GM11168 (cell line): ENCODE measurements around the gene NCOA7.
"Not testable (repeated sequence)": the region's sequence is repeated elsewhere in the genome, so short reads cannot be mapped to it uniquely, and the experiment has no call there.

Source experiments
- in situ Hi-C: fragments of 300-500 bp; cut with MboI; formaldehyde crosslinking; loops from one replicate; pipeline ENCODE4 v1.12.0; 2022; ENCODE audit warnings: low sequenced_read_pairs; ENCODE audit not compliant: unreplicated experiment

NCOA7 gene

DNA sequence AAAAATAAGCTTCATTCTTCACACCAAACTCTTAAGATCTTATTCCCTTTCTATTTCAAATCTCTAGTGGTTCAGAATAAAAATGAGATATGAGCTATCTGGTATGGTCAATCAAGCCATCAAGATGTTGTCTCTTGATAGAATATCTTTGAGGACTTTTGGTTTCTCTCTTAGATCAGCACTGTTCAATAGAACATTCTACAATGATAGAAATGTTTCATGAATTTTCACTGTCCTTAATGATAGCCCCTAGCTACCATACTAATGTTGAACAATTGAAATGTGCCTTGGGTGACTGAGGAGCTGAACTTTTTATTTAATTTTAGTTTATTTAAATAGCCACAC, 141.7 kb downstream of the NCOA7 start:
- in situ Hi-C loops = no loop called here

DNA sequence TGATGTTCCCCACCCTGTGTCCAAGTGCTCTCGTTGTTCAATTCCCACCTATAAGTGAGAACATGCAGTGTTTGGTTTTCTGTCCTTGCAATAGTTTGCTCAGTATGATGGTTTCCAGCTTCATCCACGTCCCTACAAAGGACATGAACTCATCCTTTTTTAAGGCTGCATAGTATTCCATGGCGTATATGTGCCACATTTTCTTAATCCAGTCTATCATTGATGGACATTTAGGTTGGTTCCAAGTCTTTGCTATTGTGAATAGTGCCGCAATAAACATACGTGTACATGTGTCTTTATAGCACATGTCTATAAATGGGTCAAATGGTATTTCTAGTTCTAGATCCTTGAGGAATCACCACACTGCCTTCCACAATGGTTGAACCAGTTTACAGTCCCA, 144.8 kb downstream of the NCOA7 start:
- in situ Hi-C loops = not testable (repeated sequence)

DNA sequence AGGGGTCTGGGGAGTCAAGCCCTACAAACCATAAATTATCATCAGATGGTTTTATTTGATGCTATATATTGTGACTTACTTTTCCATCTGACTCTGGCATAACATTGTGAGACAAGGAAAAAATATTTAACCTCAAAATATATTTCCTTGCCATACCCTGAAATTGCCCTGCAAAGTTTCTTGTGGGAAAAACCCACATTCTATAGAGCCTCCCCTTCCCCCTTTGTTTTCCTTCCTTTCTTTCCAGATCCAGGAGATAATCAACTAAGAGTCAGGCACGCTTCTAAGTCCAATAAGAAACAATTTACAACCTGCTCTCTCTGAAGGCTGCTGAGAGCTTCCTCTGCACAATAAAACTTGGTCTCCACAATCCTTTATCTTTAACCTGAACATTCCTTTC, 148.3 kb downstream of the NCOA7 start:
- in situ Hi-C loops = no loop called here

DNA sequence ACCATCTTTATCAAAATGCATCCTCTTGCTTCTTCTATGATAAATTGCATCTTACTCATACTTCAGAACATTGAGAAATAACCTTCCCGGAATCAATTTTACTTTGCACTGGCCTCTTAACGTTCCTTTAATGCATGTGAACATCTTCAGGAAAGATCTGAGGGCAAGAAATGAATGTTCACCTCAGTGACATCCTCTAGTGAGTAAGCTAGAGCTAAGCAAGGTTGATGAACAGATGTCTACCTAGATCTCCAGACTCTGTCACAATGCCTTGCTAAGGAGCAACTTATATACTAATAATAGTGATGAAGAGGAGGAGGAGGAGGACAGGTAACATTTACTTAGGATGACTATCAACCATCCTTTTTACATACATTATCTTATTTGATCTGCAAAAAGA, 149.0 kb downstream of the NCOA7 start:
- in situ Hi-C loops = no loop called here

DNA sequence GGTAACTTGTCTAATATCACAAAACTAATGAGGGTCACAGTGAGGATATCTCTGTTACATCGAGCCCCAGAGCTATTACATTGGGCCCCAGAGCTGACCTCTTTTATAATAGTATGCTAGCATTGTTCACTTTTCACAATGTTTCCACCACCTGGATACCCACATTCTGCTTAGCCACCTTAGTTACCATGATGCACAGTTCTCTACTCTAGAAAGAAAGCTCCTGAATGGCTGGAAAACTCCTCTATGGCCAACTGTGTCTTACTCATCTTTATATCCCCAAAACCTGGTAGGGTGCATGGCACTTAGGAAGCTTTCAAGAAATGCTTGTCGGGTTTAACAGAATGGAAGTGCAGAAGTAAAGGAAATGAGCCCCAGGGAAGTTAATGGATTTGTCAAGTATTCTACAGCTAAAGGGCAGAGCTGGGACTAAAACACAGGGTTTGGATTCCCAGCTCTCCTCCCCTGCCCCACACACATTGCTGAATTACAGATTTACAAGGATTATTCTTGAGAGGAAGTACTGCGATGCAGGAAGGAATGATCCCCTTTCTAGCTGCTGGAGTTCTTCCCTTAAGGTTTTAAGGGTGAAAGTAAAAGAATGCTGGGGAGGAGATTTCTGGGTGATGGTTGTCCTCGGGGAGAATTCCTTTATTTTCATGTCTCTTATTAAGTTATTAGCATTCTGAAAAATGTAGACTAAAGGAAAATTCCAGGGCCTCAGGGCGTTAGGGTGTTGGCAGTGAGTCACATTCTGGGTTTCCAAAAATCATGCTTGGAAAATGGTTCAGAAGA, 149.7 kb downstream of the NCOA7 start:
- in situ Hi-C loops = no loop called here

DNA sequence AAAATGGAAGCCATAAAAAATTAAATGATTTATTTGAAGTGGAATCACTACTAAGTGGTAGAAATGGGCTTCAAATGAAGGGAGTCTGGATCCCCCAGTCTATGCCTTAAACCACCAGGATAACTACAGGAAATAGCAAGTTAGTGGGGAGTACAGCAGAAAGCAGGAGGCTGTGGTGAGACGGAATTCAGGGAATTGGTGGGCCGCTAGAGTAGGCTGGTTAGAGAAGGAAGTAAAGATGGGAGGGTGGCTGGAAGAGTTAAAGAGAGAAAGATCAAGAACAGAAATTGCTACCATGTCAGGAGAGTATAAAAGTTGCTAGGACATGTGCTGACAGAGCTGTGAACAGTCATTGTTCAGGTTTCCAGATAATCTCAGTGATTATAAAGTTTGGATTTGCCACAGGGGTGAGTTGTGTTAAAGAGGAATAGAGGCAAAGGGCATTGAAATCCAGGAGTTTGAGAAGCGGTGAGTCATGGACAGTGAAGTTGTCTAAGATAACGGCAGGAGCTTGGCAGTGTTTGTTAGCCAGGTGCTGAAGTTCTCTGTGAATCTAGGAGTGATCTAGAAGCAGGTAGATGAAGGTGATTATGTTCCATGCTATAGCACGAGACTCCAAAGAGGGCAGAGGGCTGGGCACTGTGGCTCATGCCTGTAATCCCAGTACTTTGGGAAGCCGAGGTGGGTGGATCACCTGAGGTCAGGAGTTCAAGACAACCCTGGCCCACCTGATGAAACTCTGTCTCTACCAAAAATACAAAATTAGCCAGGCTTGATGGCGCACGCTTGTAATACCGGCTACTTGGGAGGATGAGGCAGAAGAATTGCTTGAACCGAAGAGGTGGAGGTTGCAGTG, 152.1 kb downstream of the NCOA7 start:
- in situ Hi-C loops = no loop called here

DNA sequence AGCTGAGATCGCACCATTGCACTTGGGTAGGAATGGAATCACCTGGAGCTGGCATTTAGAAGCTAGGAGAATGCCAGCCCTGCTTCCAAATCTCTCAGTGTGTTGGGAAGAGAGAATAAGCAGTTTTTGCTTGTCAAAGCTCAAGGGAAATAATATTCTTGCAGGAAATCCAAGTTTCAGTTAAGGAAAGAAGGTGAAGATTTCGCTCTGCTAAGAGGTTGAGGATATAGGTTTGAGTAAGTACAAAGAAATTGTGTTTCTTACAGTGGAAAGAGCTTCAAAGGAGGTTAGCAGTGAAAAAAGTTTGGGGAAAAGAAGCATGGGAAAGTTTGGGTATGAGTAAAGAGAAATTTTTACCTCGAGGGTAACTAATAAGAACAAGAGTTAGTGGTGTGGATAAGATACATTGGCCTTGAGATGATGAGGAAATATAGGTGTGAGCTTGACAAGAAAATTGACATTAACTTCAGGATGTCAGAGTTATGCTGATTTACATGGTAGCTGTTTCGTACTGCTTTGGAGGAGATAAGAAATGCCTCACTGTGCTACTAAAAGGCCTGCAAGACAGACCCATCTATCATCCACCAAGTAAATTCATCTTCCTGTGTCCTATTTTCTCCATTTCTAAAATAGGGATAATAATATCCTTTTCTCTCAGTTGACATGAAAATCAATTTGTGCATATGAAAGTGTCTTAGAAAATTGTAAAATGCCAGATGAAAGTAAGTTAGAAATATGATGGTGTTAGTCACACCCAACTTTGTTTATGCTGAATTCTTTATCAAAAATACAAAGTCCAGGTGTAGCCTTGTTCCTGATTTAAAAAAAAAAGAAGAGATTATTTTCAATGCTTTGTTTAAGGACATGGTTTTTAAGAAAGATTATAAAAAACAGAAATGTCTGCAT, 153.0 kb downstream of the NCOA7 start:
- in situ Hi-C loops = no loop called here

DNA sequence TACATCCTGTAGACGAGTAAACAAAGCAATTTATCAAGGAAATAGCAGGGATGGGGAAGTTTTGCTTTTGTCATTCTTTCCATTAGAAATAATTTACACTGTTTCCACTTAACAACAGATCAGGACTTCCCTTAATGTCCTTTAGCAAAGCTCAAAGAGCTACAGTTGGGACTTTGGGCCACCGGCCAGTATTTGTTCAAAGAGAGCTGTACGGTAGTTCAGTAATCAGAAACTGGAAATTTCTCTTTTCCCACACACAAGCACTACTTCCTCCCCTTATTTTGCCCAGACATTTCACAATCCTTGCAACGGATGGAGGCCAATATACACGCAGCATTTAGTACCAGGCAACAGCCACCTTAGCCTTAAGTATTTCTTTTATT, 153.7 kb downstream of the NCOA7 start:
- in situ Hi-C loops = no loop called here

DNA sequence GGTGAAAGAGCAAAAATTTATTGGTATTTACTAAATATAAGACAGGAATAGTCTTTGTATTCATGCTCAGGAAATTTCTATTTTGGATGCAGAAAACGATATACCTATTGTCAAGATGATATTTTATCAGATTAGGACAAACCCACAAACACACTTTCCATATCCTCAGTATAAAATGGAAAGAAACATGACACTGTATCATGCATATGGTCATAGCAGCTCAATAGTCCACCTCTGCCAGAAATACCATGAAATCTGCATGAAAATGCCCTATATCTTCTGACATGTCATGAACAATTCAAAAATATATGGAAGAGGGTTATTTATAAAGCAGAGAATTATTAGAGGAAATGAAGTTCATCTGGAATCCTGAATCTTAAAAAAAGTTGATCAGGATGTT, 154.1 kb downstream of the NCOA7 start:
- in situ Hi-C loops = no loop called here

DNA sequence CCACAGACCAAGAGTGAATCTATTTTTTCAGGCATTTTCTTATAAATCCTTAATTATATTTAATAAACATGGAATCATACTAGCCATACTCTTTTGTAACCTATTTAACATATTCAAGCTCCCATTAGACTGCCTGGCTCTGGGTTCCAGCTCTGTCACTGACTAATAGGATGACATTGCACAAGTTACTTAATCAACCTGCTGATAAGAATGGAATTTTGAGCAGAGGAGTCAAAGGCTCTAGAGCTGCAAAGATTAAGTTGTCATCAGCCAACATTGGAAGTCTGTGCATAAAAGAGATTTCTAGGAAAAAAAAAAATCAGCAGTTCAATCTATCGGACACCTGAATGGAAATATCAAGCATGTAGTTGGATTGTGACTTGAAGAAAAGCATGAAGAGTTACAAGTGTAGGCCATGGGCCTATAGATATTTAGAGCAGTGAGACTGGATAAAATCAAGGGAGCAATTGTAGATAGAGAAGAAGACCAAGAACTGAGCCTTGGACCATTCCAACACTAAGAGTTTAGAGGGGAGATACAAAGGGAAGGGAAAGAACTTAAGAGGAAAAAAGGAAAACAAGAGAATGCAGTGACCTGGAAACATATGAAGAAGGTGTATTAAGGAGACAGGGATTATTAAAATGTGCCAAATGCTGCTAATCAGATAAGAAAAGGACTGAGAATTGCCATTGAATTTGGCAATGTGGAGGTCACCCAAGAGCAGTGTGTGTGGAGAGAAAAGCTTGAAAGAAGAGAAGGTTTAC, 154.8 kb downstream of the NCOA7 start:
- in situ Hi-C loops = no loop called here

DNA sequence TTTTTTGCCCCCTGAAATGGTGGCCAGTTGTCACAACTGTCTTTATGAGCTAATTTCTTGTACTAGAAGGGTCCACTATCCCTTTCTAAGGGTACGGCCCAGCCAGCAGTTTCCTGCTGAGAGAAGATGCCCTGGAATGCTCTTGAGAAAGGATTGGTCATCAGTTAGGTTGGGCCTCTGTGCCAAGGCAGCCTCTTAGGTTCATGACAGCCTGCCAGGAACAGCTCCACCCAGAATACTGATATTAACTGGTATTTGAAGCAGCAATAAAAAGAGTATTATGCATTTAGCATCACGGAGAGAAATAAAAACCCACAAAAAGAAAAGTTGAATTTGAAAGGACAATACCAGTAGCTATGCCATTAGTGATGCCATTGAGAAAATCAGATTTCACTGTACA, 156.9 kb downstream of the NCOA7 start:
- in situ Hi-C loops = no loop called here

DNA sequence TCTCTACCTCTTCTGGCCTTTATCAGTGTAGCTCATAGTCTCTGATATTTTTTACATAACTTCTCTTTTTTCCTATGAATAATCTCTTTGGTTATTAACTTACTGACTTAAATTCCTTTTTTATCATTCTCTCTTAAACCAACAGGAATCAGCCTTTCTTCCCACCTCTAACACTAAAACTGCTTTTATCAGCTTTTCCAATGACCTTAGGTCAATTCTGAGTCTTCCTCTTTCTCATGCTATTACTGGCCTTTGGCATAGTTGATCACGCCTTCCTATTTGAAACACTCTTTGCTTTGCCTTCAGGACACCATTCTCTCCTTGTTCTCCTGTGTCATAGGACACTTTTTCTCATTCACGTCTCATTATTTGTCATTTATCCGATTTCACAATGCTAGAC, 157.7 kb downstream of the NCOA7 start:
- in situ Hi-C loops = no loop called here

DNA sequence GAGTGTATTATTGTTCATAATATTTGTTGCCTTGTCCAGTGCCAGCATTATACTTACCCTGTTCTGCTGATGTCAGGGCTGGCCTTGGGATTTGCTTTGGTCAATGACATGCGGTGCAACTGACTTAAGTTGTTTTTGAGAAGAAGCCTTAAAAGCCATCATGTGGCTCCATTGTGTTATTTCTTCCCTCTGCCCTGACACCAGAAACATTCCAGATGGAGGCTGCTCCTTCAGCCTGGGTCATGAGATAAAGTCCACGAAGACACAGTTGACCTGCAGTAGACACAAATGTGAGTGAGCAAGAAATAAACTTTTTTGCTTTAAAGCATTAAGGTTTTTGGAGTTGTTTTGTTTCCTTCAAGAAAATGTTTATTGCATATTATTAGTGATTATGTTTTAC, 158.3 kb downstream of the NCOA7 start:
- in situ Hi-C loops = no loop called here

DNA sequence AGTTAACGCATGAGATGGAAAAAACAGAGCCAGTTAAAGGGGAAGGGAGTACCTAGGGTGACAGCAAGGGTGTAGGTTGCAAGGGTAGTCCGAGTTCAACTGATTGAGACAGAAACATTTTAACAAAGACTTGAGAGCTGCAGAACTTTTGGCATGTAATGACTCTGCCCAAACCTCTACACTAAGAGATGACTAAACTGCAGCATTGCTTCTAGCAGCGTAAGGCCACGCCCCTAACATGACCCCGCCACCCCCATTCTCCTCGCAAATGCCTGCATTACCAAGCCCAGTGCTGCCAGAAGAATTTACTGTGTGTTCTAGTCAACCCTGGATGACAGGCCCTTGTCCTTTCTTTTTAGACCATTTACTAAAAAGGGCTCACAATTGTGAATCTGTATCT, 159.5 kb downstream of the NCOA7 start:
- in situ Hi-C loops = loop anchor here (25.0 kb wide), 1 partner anchor 638 kb away; the partner anchor contains the start of gene HDDC2

DNA sequence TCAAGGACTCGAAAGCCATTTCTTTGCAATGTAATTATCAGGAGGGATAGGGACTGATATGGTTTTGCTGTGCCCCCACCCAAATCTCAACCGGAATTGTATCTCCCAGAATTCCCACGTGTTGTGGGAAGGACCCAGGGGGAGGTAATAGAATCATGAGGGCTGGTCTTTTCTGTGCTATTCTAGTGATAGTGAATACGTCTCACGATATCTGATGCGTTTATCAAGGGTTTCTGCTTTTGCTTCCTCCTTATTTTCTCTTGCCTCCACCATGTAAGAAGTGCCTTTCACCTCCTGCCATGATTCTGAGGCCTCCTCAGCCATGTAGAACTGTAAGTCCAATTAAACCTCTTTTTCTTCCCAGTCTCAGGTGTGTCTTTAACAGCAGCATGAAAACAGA, 160.0 kb downstream of the NCOA7 start:
- in situ Hi-C loops = loop anchor here (25.0 kb wide), 1 partner anchor 638 kb away; the partner anchor contains the start of gene HDDC2

DNA sequence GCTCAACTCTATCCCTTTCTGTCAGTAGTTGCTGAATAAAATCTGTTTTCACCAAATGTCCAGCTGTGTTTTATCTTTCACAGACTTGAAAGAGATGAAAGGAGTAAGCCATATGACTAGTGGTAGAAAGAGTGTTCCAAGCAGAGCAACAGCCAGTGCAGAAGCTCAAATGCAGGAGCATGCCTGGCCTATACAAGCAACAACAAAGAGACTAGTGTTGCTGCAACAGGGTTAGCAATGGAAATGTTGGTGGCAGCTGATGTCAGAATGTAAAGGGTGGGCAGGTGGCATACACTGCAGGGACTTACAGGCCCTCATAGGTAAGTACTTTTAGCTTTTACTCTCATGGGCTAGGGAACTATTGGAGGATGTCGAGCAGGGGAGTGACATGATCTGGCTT, 160.6 kb downstream of the NCOA7 start:
- in situ Hi-C loops = loop anchor here (25.0 kb wide), 1 partner anchor 639 kb away; the partner anchor contains the start of gene HDDC2

DNA sequence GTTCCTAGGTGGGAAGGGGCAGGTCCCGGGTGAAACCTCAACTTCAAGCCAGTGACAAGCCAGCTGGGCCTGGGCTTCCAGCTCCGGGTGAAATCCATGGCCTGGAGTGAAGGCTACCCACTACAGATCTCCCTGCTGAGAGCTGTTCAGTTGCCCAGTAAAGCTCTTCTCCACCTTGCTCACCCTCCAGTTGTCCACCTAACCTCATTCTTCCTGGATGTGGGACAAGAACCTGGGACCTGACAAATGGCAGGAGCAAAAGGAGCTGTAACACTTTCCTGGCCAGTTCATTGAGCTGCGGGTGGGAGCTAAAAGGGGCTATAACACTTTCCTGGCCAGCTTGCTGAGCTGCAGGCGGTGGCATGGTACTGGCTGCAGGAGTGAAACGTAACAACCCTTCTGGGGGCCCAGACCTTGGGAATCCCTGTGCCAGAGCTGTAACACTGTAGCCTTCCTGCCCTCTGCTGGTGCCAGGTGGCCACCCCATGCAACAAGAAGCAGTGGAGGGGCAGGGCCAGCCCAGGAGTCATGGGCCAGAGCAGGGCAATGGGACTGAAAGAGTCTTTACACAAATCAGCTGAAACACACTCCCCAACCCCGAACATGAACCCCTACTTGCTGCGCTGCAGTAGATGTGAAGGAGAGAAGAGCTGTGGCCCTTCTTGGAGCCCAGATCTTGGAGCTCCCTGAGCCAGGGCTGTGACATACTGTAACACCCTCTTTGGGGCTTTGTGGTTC, 162.2 kb downstream of the NCOA7 start:
- in situ Hi-C loops = loop anchor here (25.0 kb wide), 1 partner anchor 641 kb away; the partner anchor contains the start of gene HDDC2

DNA sequence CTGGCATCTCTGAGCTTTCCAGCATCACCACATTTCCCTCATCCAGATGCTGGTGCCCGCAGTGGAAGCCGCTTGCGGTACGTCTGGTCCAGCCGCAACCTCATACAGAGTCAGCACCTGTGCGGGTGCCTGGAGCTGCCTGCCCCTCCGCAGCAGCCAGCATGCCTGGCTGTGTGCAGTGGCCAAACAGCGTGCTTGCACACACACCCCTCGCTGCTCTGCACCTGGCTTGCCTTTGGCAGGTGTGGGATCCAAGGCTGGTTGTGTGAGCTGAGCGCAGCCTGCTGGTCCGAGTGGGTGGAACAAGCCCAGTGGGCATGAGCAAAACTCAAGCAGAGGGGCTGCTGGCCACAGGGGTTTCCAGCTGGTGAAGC, 162.7 kb downstream of the NCOA7 start:
- in situ Hi-C loops = loop anchor here (25.0 kb wide), 1 partner anchor 641 kb away; the partner anchor contains the start of gene HDDC2
